Thyroid gland (tissue), 4 donors: ENCODE results near the gene TTC5.

Experiments
- CTCF ChIP-seq, 6 experiments: fragments of 200-600 bp in 3 of 6; fragments of 450-650 bp in 3 of 6; sonication (generic) in 3 of 6; IDR thresholded peaks; one replicate each; pipeline ENCODE4 v1.5.1; 2016 to 2019; ENCODE audit warnings: antibody characterized with exemption in 6 of 6, mild to moderate bottlenecking in 2 of 6, inconsistent platforms in 1 of 6, moderate library complexity in 1 of 6
- POLR2A ChIP-seq, 2 donors: fragments of 450-650 bp; IDR thresholded peaks; one replicate each; pipeline ENCODE4 v1.6.1; 2017; ENCODE audit warnings: antibody characterized with exemption in 2 of 2, mild to moderate bottlenecking in 2 of 2, moderate library complexity in 1 of 2

GRCh38 chr14:20302042-20302755, 3.6 kb downstream of the TTC5 start:
- no peak for TF ChIP-seq POLR2A (IDR thresholded peaks at IDR 0.05)
- TF ChIP-seq CTCF (IDR thresholded peaks at IDR 0.05) = no peak
